Measurements from ENCODE around the gene NUP107.
A peak's percentile ranks its signal among the peaks of the same experiment; 100 is the strongest.
"Not testable (repeated sequence)": the region's sequence is repeated elsewhere in the genome, so short reads cannot be mapped to it uniquely, and the experiment has no call there.

The NUP107 gene

DNA sequence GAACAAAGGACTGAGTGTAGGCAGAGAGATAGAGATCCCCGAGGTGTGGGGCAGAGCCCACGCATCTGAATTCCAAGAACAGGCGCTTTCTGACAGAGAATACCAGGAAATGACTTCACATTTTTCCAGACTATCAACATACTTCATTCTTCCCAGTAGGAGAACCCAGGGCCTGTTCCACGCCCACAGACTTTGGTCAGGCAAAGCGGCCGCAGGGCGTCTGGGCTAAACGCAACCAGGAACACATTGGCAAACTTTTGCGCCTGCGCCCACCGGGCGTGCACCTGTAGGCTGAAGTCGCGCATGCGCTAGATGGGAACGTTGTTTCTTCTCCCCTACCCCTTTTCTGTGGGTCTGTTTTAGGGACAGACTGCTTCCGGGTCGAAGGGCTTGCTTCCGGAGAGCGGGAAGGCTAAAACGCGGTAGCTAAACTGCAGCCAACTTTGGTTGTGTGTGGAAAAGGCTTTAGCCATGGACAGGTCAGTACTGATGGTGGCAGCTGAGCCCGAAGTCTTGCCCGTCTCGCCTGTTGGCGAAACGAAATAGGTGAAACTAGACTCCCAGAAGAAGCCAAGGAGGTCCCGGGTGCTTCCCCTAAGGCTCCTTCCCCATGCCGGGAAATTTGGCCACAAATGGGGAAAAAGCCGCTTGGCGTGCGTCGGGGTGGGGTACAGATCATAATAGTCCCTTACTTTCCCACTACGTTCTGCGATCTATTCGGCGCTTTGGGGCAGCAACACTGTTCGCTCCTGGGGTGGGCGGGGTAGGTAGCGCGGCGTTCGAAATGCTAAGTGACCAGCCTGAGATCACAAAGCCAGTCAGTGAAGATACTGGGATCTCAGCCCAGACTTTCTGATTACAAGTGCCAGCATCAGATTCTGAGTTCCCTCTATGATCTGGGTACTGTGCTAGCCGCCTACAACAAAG is at the start of gene NUP107:
NUP107 (plus strand) TSS at position 384 of the 927 bp plus-strand sequence; CDS start at position 472, 88 bp downstream.
- peak; percentile 98 for DNase-seq
- Histone ChIP-seq H3K27ac (ENCODE audit: low read length) (peak within 1 kb of the TSS; percentile 11; the same call in 1 of the 2 replicates), H3K27me3 (replicated peaks; ENCODE audit: insufficient read depth, low read length) (no peaks in the 10 kb centered on the region), H3K4me3 (ENCODE audit: low read length) (peak within 1 kb of the TSS; percentile 85), H3K9ac (ENCODE audit: low read length) (peak within 1 kb of the TSS; percentile 81), H3K4me2 (ENCODE audit: low read depth, low read length) (peak within 1 kb of the TSS; percentile 90), H3K79me2 (ENCODE audit: low read length) (peaks cover 32% of the 10 kb centered on the region), H3K4me1 (ENCODE audit: low read length) (peaks cover 19% of the 10 kb centered on the region), H3K36me3 (replicated peaks; ENCODE audit: insufficient read depth, low read length) (0 out of 2 replicates have a peak, but pooled peaks cover 2% of the 10 kb centered on the region), H3F3A (ENCODE audit: insufficient read depth, low read length) (no peaks in the 10 kb centered on the region), H4K20me1 (ENCODE audit: insufficient read depth, low read length) (no peaks in the 10 kb centered on the region), H2AFZ (ENCODE audit: low read length) (peak within 1 kb of the TSS; percentile 83), H3K9me3 (replicated peaks; ENCODE audit: insufficient read depth, low read length) (no peaks in the 10 kb centered on the region), H3K9me2 (replicated peaks; ENCODE audit: insufficient read depth, low read length) (no peaks in the 10 kb centered on the region)
- TF ChIP-seq, protein P1, sequence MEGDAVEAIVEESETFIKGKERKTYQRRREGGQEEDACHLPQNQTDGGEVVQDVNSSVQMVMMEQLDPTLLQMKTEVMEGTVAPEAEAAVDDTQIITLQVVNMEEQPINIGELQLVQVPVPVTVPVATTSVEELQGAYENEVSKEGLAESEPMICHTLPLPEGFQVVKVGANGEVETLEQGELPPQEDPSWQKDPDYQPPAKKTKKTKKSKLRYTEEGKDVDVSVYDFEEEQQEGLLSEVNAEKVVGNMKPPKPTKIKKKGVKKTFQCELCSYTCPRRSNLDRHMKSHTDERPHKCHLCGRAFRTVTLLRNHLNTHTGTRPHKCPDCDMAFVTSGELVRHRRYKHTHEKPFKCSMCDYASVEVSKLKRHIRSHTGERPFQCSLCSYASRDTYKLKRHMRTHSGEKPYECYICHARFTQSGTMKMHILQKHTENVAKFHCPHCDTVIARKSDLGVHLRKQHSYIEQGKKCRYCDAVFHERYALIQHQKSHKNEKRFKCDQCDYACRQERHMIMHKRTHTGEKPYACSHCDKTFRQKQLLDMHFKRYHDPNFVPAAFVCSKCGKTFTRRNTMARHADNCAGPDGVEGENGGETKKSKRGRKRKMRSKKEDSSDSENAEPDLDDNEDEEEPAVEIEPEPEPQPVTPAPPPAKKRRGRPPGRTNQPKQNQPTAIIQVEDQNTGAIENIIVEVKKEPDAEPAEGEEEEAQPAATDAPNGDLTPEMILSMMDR (IDR thresholded peaks at IDR 0.05; ENCODE audit: low read length) = no peak
- TF ChIP-seq EZH2phosphoT487 (IDR thresholded peaks at IDR 0.05; ENCODE audit: low read length) = no peak
- TF ChIP-seq EZH2 (optimal IDR thresholded peaks at IDR 0.05; ENCODE audit: low read depth, low read length) = no peak

DNA sequence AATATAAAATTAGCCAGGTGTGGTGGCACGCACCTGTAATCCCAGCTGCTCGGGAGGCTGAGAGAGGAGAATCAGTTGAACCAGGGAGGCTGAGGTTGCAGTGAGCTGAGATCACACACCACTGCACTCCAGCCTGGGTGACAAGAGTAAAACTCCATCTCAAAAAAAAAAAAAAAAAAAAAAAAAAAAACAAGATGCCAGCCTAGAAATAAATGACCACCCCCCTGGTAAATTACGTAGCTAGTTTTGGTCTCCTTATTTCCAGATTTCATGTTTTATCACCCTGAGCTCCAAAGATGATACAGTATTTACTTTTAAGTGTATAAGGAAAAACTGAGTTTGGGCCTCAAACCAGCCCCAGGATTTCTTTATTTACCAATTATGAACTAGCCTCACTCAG is 49.3 kb upstream of the NUP107 start:
- not testable (repeated sequence) for H3K9ac ChIP-seq (ENCODE audit: low read length); H3K4me2 ChIP-seq (ENCODE audit: low read depth, low read length)

DNA sequence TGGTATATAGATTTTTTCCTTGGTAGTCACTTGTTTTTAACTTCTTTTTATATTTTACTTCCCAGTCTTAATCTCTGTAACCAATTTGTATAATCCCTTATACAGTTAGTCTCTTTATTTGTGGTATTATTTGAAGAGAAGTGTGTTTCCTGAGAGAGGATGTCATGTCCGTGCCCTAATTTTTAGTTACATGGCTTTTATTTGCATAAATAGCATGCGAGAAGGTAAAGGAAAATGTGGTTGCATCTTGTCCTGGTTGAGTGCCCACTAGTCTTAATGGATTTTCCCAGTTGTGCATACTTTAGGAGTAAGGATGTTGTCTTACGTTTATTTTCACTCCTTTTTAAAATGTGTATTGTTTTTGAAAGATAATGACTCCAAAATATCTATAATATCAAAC is 48.6 kb upstream of the NUP107 start:
- Histone ChIP-seq H3F3A (ENCODE audit: insufficient read depth, low read length) (peaks cover 14% of the 10 kb centered on the region), H3K4me1 (ENCODE audit: low read length) (peaks cover 16% of the 10 kb centered on the region), H3K79me2 (ENCODE audit: low read length) (peaks cover 96% of the 10 kb centered on the region), H3K9ac (ENCODE audit: low read length) (no peak overlapping the region), H3K27me3 (replicated peaks; ENCODE audit: insufficient read depth, low read length) (no peaks in the 10 kb centered on the region), H2AFZ (ENCODE audit: low read length) (no peak overlapping the region), H4K20me1 (ENCODE audit: insufficient read depth, low read length) (peaks cover 46% of the 10 kb centered on the region), H3K4me2 (ENCODE audit: low read depth, low read length) (no peak overlapping the region), H3K27ac (ENCODE audit: low read length) (no peak overlapping the region), H3K4me3 (ENCODE audit: low read length) (no peak overlapping the region), H3K9me3 (replicated peaks; ENCODE audit: insufficient read depth, low read length) (no peaks in the 10 kb centered on the region), H3K36me3 (replicated peaks; ENCODE audit: insufficient read depth, low read length) (no peaks in the 10 kb centered on the region), H3K9me2 (replicated peaks; ENCODE audit: insufficient read depth, low read length) (no peaks in the 10 kb centered on the region)
- no peak for TF ChIP-seq EZH2 (optimal IDR thresholded peaks at IDR 0.05; ENCODE audit: low read depth, low read length)
- no peak for TF ChIP-seq EZH2phosphoT487 (IDR thresholded peaks at IDR 0.05; ENCODE audit: low read length)
- TF ChIP-seq, protein P1 (IDR thresholded peaks at IDR 0.05; ENCODE audit: low read length) = no peak
- DNase-seq = no peak

More for the DNA sequence above, 49.3 kb upstream of the NUP107 start:
- not testable (repeated sequence) for H3K27ac ChIP-seq (ENCODE audit: low read length); DNase-seq; H2AFZ ChIP-seq (ENCODE audit: low read length); H3K9me2 ChIP-seq (replicated peaks; ENCODE audit: insufficient read depth, low read length); H3K4me3 ChIP-seq (ENCODE audit: low read length); H3K9me3 ChIP-seq (replicated peaks; ENCODE audit: insufficient read depth, low read length); H3K27me3 ChIP-seq (replicated peaks; ENCODE audit: insufficient read depth, low read length); H3K36me3 ChIP-seq (replicated peaks; ENCODE audit: insufficient read depth, low read length)
- H4K20me1 ChIP-seq (ENCODE audit: insufficient read depth, low read length) = peaks cover 40% of the 10 kb centered on the region
- H3K79me2 ChIP-seq (ENCODE audit: low read length) = peaks cover 96% of the 10 kb centered on the region
- H3F3A ChIP-seq (ENCODE audit: insufficient read depth, low read length) = peaks cover 14% of the 10 kb centered on the region
- peaks cover 18% of the 10 kb centered on the region for H3K4me1 ChIP-seq (ENCODE audit: low read length)

Measured in MM.1S (cell line).